GM18517 (cell line): Measurements from ENCODE around the gene PNLIPRP1.

Experiments used
- ATAC-seq: cut with Tn5 transposase; IDR thresholded peaks from one replicate; pipeline ENCODE4 v1.9.1; 2021; ENCODE audit warnings: mild to moderate bottlenecking, moderate library complexity; ENCODE audit not compliant: unreplicated experiment

PNLIPRP1 gene

DNA sequence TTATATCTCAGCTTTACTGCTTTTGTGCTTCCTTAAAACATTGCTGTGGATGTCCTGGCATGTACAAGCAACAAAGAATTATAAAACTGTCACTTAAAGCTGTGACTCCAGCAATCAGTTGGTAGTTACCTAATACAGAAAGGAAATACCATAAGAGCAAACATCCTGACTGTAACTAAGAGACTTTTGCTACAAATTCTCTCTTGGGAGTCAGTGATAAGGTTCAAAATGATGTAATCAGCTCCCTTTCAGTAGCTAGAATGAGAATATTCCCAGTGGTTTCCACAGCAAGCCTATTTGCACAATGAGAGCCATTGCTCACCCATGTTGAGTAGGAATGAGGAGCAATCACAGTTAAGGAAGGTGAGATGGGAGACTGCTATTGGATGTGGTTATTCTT, 7.6 kb downstream of the PNLIPRP1 start:
- ATAC-seq, result no peak

DNA sequence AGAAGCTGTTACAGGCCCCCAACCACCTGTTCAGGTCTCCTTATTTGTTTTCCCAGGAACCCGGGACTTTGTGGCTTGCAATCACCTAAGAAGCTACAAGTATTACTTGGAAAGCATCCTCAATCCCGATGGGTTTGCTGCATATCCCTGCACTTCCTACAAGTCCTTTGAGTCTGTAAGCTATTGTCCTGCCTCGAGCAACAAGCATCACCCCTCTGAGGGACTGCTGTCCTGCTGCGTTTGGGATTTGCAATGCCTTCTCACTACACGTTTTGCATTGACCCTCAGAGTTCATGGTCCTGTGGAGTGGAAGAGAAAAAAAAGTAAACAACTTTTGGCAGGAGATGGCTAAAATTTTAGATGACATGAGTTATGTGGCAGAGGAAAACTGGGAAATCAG, 9.2 kb downstream of the PNLIPRP1 start:
- ATAC-seq, result no peak

DNA sequence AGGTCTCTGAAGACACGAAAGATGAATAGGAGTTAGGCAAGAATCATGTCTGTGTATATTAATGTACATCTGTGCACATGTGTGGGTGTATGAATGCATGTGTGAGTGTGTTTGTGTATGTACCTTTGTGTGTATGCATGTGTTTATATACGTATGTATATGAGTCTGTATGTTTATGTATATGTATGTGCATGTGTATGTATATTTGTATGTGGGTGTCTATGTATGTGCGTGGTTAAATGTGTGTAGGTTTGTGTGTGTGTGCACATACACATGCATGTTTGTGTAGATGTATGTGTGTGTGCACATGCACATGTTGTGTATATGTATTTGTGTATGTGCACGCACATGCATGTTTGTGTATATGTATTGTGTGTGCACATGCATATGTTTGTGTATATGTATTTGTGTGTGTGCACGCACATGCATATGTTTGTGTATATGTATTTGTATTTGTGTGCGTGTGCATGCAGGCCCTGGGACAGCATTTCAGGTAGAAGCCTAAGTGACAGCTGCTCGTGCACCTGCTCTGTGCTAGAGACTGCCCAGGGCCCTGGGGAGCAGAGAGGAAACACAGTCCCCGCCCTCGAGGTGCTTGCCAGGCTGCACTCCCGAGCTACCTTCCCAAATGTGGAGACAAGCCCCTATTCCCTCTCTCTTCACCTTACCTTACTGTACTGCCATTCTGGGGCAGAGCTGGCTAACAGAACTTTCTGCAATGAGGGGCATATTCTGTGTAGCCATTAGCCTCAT, 12.1 kb downstream of the PNLIPRP1 start:
- no peak for ATAC-seq

DNA sequence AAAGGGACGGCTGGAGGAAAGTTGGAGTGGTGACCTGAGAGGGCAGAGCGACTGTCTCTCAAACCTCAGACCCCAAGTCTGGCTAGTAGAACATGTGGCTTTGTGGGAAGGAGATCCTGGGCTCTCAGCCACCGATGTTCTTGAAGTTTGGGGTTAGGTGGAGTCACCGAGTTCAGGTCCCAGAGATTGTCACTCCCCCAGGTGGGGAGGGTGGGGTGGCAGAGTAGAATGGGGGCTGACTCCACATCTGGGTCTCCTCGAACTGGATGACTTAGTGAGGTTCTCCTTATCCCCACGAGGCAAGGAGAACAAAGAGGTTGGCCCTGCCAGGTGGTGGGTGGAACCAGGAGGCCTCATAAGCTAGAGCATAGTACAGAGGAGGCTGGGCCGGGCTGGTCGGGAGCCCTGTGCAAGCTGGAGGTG, 15.3 kb downstream of the PNLIPRP1 start:
- ATAC-seq, result no peak

DNA sequence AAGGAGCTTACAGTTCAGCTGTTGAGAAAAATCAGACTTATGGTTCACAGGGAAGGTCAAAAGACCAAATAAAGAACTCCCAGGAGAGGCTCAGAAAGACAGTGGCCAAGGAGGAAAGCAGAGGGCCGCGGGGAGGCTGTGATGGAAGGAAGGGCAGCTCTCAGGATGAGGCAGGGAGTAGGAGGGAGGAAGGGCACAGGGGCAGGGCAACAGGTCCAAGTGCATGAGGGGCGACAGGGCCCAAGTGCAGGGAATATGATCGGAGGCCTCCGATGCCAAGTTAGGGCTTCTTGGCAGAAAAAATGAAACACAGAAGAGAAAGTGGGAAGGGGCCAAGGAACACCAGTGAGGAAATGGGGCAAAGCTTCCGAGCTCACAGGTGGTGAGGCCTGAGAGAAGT, 16.6 kb downstream of the PNLIPRP1 start:
- ATAC-seq, result no peak

DNA sequence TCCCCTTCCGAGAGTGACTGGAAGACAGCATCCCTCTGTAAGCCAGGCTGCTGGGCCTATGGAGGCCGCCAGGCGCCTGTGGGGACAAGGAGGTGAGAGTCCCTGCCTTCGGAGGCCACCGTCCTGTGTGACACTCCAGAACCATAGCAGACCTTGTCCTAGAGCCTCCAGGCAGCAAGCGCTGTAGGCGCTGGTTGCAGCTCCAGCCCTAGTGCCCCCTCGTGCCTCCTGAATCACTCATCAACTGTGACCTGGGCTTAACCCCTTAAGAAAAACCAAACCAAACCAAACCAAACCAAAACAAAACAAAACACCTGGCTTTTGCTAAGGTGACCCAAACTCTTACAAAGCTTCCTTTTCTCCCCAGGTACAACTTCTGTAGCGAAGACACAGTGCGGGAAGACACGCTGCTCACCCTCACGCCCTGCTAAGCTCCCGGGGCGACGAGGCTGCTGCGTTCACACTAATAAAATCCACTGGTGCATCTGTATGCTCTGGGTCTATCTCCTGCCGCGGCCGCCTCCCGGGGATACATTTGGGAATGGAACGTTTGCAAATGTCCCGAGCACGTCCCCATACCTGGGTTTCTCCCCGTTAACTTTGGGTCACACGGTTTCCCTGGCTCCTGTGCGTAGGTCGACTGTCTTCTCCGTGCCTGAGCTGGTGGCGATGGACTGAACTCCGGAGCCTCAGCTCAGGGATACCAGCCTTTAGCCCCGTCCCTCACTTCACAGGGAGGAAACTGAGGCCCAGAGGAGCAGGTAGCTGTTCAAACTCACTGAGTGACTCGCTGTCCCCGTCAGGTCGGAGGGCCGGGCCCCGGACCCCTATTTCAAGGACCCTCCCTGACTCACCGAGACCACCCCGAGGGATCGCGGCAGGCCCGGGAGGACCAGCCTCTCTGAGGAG, 18.2 kb downstream of the PNLIPRP1 start:
- no peak for ATAC-seq

DNA sequence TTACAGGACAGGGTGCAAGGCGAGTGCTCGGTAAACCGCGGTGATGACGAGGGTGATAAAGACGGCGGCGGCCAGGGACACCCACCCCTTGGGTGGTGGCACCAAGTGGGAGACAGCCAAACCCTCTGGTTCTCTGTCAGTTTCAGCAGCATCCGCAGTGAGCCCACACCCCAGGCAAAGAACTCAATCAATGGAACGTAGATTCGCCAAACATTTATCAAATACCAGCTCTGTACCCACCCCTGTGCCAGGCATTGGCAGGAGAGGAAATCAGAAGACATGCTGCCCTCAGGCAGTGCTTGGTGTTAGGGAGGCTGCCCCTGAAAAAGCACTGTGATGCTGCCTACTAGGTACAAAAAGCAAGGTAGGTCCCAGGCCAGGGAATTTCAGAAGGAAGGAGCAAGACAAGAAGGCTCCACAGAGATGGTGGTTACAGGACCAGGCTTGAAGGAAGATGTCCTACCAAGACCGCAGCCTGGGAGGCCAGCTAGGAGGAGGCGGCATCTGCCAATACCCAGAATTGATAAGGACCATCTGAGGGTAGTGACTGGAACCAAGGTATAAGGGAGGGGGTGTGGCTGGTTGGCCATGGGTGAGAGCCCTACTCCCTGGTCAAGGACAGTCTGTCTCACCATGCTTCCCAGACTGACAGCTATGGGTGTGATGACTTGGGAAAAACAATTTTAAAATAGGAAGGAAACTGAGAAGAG, 19.8 kb downstream of the PNLIPRP1 start:
- ATAC-seq, result no peak

DNA sequence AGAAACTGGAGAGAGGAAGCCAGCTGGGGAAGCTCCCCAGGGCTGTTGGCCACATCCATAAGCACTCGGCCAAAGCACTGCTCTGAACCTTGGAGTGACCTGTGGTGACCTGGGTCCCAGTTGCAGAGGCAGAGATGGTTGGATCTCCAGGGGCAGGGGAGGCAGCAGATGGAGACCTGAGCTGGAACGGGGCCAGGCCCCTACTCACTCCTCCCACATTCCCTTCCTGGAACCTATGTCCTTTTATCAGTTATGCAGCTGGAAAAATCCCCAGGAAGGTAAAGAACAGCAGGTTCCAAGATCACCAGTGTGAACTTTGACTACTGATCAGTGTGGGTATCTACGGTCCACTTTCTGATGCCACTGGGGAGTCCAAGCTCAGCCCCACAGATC, 20.4 kb downstream of the PNLIPRP1 start:
- no peak for ATAC-seq

DNA sequence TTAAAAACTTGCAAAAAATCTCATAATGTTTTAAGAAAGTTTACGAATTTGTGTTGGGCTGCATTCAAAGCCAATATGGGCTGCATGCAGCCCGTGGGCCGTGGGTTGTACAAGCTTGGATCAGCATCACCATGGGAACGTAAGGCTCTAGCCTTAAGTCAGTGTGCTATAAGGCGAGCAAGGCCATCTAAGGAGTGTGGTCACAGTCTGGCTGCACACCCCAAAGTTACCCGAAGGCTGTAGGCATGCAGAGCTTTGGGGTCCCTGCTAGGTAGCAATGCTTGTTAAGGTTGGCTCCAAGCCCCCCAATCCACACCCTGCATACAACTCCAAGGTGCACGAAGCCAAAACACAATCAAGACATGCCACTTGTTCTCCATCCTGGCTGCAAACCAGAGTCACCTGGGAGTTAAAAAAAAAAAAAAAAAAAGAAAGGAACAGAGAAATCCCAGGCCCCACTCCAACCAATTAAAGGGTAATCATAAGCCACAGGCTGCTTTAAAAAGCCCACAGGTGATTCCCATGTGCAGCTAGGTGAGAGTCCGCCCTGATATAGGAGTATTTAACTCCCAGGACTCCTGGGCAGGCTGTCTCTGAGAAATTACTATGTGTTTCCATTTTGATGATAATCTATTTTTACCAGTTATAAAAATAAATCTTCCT, 21.5 kb downstream of the PNLIPRP1 start:
- no peak for ATAC-seq

DNA sequence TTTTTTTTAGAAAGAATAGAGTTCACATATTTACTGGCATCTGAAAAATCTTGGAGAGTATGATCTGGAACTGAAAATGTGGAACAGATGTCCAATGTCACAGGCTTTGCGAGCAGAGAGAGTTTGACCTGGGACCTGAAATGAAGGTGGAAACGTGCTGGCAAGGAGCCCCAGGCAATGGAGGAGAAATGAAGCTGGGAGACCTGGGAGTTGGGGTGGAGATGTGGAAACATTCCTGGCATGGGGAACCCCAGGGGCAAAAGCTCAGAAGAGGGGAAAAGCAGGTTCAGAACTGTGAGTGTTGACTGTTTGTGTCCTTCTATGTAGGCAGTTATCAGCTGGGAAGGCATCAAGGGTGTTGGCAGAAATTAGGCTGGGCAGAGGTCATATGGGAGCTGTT, 22.7 kb downstream of the PNLIPRP1 start:
- no peak for ATAC-seq

DNA sequence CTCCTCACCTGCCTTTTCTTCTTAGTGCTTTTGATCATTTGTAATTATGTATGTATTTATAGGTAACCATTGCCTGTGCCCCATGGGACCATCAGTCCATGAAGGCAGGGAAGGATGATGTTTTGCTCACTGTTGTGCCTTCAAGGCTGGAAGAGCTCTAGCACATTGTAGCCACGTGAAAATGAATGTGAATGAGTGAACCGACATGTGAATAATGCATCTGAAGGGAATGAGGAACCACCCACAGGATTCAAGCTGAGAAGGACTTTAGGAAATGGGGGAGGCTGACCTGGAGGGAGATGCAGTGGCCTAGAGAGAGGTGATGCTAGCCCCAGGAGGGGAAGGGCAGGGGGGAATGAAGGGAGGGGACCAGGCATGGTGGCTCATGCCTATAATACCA, 24.0 kb downstream of the PNLIPRP1 start:
- ATAC-seq, result no peak

DNA sequence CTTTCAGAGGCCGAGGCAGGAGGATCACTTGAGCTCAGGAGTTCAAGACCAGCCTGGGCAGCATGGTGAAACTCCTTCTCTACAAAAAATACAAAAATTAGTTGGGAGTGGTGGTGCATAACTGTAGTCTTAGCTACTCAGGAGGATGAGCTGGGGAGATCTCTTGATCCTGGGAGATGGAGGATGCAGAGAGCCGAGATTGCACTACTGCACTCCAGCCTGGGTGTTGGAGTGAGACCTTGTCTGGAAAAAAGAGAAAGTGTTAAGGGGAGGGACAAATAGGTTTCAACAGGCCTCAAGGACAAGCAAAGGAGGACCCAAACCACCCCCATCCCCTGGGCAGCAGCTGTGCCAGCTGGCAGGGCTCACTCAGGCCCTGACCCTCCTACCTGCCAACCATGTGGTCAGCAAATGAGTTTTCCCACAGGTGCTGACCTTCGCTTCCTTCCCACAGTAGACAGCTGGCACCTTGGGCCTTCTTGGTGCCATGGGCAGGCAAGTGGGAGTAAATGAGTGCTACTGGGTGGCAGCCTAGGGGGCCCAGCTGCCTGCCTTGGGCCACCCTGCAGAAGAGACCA, 24.5 kb downstream of the PNLIPRP1 start:
- ATAC-seq, result no peak

DNA sequence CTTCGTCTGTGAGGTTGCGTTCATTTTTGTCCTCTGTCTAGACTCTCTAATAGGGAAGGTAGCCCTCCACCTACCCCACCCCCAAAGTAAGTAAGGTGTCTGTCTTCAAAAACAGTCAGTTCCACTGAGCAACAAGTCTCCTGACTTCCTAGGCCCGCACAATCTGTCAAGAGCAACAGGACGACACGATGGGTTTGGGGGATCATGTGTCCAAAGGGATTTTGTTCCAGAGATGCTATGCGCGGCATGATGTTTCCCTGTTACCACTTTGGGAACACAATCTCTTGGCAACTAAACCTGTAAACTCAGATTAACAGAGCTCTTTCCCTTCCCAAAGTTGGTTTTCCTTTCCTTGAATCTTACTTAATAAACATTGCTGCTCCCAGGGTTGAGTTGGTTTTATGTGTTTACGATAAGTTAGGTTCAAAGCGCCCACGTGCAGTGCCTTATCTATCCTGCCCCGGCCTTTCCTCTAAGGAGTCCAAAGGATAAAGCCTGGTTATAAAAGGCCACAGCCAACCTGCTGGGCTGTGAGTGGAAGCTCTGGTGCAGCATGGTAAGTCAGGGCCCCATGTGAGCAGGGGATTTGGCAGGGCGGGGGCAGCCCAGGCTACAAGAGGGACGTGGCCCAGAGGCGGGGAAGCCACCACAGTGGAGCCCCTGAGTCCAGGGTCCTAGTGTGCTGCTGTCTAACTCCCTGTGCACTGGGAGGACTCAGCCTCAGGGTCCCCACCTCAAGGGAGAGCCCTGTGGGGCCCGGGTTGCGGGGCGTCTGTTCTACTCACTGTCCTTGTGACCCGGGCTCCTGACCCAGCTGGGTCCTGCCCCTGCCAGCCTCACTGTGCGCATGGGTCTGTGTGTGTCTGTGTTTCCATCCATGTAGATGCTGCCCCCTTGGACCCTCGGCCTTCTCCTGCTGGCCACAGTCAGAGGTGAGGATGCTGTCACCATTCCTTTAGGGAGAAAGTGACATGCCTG, 30.0 kb downstream of the PNLIPRP1 start, which contains the start of gene PNLIPRP2:
Gene PNLIPRP2, plus strand, starts transcription at position 531 of the 978 bp plus-strand sequence.
- ATAC-seq, result no peak

DNA sequence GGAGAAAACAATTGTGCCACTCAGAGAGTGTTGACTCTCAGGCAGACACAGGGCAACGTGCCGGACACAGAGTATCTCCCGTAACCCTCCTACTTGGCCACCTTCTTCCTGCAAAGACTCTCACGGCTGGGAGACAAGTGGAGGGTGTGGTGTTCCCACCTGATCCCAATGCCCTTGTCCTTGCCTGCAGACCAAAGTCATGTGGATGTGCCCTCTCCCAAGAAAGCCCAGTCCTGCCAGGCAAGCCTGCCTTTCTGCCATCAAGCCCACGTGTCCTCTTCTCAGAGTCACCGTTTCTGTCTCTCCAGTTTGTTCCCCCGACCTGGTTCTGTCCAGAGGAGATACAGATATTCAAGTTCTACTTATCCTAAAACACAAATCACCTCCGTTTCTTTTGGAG, 30.7 kb downstream of the PNLIPRP1 start:
- no peak for ATAC-seq

DNA sequence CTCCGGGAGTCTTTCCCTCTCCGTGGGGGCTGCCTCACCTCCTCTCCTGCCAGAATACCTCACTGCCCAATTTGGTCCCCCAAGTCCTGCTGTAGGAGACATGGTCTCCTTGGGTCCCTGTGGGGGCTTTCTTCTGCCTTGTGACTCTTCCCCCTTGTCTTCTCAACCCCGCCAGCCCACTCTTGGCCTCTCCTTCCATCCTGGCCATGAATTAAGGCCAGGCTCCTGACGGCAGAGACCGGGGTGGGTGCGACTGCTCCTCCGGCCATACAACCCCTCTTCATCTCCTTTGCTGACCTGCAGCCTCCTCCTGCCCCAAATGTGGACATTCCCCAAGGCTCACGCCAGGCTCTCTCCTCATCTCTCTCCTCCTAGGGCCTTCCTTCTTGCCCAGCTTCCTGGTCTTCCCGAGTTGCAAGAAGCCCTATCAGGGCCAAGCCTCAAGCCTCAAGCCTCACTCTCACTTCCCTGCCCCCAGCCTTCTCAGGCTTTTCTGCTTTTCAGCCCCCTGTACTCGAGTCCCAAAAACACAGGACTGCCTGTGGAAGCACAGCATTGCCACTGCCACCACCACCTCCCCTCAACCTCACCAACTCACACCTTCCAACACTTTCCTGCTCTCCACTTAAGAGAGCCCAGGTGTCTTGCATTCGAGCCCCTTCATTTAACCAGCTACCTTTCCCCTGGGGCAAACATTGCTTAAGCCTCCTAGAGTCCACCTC, 31.3 kb downstream of the PNLIPRP1 start:
- no peak for ATAC-seq

DNA sequence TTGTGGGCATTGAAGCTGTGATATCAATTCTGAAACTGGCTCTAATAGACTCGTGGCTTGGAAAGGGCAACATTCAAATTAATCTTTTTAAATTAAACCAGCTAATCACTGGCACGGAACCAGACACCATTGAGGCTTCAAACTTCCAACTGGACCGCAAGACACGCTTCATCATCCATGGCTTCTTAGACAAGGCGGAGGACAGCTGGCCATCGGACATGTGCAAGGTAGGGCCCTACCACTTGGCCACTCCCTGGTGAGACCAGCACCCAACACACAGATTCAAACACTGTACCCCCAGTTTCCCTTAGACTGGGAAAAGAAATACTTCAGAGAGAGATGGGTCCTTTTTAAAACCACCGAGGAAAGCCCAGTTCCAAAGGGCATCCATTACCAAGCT, 35.1 kb downstream of the PNLIPRP1 start:
- ATAC-seq, result no peak

DNA sequence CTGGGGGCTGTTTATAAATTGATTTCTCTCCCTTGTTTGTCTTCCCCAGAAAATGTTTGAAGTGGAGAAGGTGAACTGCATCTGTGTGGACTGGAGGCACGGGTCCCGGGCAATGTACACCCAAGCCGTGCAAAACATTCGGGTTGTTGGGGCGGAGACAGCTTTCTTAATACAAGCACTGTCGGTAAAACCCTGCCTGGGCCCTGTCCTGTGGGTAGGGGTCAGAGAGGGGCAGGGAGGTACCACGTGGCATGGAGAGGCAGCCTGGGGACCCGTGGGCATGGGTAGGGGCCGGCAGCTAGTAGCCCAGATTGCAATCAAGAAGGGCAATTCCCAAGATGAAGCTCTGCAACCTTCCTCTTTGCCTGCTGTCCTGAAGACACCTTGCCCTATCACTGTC, 36.1 kb downstream of the PNLIPRP1 start:
- no peak for ATAC-seq

DNA sequence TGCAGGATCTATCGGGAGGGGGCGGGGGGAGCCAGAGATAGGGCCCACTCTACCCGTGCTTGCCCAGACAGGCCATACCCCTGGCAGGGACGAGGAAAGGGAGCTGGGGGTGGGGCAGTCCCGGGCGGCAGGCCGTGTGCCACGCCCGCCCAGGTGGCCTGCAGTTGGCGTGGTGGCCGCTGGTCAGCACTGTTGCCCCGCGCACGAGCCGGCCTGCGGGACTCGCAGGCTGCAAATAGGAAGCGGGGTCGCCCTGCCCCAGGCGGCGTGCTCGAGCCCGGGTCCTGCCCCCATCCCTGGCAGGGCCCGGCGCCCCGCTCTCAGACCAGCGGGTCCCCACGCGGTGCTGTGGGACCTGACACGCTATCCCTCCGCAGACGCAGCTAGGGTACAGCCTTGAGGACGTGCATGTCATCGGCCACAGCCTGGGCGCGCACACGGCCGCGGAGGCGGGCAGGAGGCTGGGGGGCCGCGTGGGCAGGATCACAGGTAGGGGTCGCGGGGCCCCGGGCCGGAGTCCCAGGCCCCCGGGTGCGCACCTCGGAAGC, 36.7 kb downstream of the PNLIPRP1 start:
- ATAC-seq, result no peak
